ENCODE results near the gene MOB3C.
"Not testable (repeated sequence)": the region's sequence is repeated elsewhere in the genome, so short reads cannot be mapped to it uniquely, and the experiment has no call there.

MOB3C gene

GRCh38 chr1:46616277-46617107 lies at the start of gene MOB3C:
Gene MOB3C (minus strand): TSS chr1:46616811. CDS start chr1:46613321, 3,490 bp downstream.
- peak; percentile 92 to 97 (median 92) for DNase-seq

GRCh38 chr1:46665983-46666382 lies 49.4 kb upstream of the MOB3C start:
- DNase-seq, result no peak

- not testable (repeated sequence) for DNase-seq
Measured at GRCh38 chr1:46662919-46663318, 46.3 kb upstream of the MOB3C start.

GRCh38 chr1:46660116-46660515 lies 43.5 kb upstream of the MOB3C start:
- not testable (repeated sequence) for DNase-seq

- no peak for DNase-seq
Measured at GRCh38 chr1:46659307-46659870, 42.8 kb upstream of the MOB3C start.

- no peak for DNase-seq
Measured at GRCh38 chr1:46657775-46658174, 41.2 kb upstream of the MOB3C start.

GRCh38 chr1:46656643-46657042 lies 40.0 kb upstream of the MOB3C start:
- no peak for DNase-seq

GRCh38 chr1:46655848-46656247 lies 39.2 kb upstream of the MOB3C start:
- no peak for DNase-seq

- DNase-seq, result peak in 1 of 3 donors; percentile 10
Measured at GRCh38 chr1:46654698-46655097, 38.1 kb upstream of the MOB3C start.

- DNase-seq, result peak in 1 of 3 donors; percentile 16
Measured at GRCh38 chr1:46654012-46654411, 37.4 kb upstream of the MOB3C start.

- DNase-seq, result no peak
Measured at GRCh38 chr1:46653405-46653958, 36.9 kb upstream of the MOB3C start.

- peak in 1 of 3 donors; percentile 10 for DNase-seq
Measured at GRCh38 chr1:46652321-46653100, 35.9 kb upstream of the MOB3C start.

- not testable (repeated sequence) for DNase-seq
Measured at GRCh38 chr1:46651152-46651551, 34.5 kb upstream of the MOB3C start.

- no peak for DNase-seq
Measured at GRCh38 chr1:46650491-46650890, 33.9 kb upstream of the MOB3C start.

- no peak for DNase-seq
Measured at GRCh38 chr1:46649764-46650163, 33.2 kb upstream of the MOB3C start.

GRCh38 chr1:46647611-46648010 lies 31.0 kb upstream of the MOB3C start:
- DNase-seq, result no peak

- no peak for DNase-seq
Measured at GRCh38 chr1:46646844-46647243, 30.2 kb upstream of the MOB3C start.

- DNase-seq, result no peak
Measured at GRCh38 chr1:46646331-46646730, 29.7 kb upstream of the MOB3C start.

- no peak for DNase-seq
Measured at GRCh38 chr1:46645815-46646214, 29.2 kb upstream of the MOB3C start.

GRCh38 chr1:46643368-46643775 lies 26.8 kb upstream of the MOB3C start:
- DNase-seq, result no peak

- peak in 2 of 3 donors; percentile 19 to 25 for DNase-seq
Measured at GRCh38 chr1:46642115-46642680, 25.6 kb upstream of the MOB3C start.

GRCh38 chr1:46639547-46639946 lies 22.9 kb upstream of the MOB3C start:
- no peak for DNase-seq

- no peak for DNase-seq
Measured at GRCh38 chr1:46638921-46639320, 22.3 kb upstream of the MOB3C start.
